ENCODE results near the gene NTPCR. TPM values are rescaled to one million over a fixed set of nuclear protein-coding genes. Genes with fewer than 3 reads are reported as not detected.
"Not testable (repeated sequence)": the region's sequence is repeated elsewhere in the genome, so short reads cannot be mapped to it uniquely, and the experiment has no call there.

NTPCR gene
- total and polyA plus RNA-seq, 9 donors = 17.5 to 46.5 (median 37.6) TPM

GRCh38 chr1:232909752-232910151 lies 40.7 kb upstream of the NTPCR start:
- H3K27ac ChIP-seq = no peak overlapping the region
- 68 to 84% (median 72%) methylated on average over 4 of the region's 4 CpGs for WGBS, 3 donors

DNA sequence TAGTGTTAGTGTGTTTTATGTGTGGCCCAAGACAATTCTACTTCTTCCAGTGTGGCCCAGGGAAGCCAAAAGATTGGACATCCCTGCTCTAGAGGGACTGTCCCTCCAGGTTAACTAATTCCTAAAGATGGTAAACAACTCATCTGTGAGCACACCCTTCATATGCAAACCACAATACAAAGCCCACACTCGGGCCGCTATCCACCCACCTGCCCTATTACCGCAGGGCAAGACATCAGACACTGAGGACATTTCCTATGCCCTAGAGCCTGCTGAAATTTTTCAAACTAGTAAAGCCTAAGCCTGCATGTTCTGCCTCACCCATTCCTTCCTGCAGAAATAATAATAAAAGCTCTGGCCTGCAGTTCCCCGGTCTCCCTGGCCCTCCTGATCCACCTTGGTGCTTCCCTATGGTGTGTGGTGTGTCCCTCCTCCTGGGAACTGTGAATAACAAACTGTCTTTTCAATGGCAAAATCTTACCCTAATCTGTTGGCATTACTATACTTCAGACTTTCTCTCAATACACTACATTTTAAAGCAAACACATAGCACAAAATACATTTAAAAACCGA lies 39.3 kb upstream of the NTPCR start:
- Histone ChIP-seq H3K4me1 (ENCODE audit: insufficient read depth) (no peaks in the 10 kb centered on the region), H3K27me3 (no peaks in the 10 kb centered on the region), H3K27ac (no peak overlapping the region), H3K9me3 (no peaks in the 10 kb centered on the region), H3K4me3 (no peak overlapping the region), H3K36me3 (no peaks in the 10 kb centered on the region)
- no peak for DNase-seq
- TF ChIP-seq EP300 (IDR thresholded peaks at IDR 0.05) (no peak), CTCF (IDR thresholded peaks at IDR 0.05) (no peak), POLR2A (IDR thresholded peaks at IDR 0.05) (no peak)
- 92 to 93% (median 93%) methylated on average over 5 of the region's 5 CpGs for WGBS, 3 donors
- intact Hi-C loops (cut with DNase I) = no loop called here

More at GRCh38 chr1:232909752-232910151, 40.7 kb upstream of the NTPCR start:
- no peak overlapping the region for H3K4me3 ChIP-seq
- H3K9me3 ChIP-seq = no peaks in the 10 kb centered on the region
- DNase-seq = no peak
- TF ChIP-seq EP300 (IDR thresholded peaks at IDR 0.05) (no peak), POLR2A (IDR thresholded peaks at IDR 0.05) (no peak), CTCF (IDR thresholded peaks at IDR 0.05) (no peak)
- H3K27me3 ChIP-seq = no peaks in the 10 kb centered on the region
- H3K36me3 ChIP-seq = no peaks in the 10 kb centered on the region
- intact Hi-C loops (cut with DNase I) = no loop called here
- no peaks in the 10 kb centered on the region for H3K4me1 ChIP-seq (ENCODE audit: insufficient read depth)

- Histone ChIP-seq H3K27ac (no peak overlapping the region), H3K9me3 (no peaks in the 10 kb centered on the region), H3K27me3 (no peaks in the 10 kb centered on the region), H3K4me1 (ENCODE audit: insufficient read depth) (no peaks in the 10 kb centered on the region), H3K36me3 (no peaks in the 10 kb centered on the region), H3K4me3 (no peak overlapping the region)
- intact Hi-C loops (cut with DNase I) = no loop called here
- 89 to 93% (median 90%) methylated on average over 3 of the region's 3 CpGs for WGBS, 3 donors
- TF ChIP-seq POLR2A (IDR thresholded peaks at IDR 0.05) = no peak
- TF ChIP-seq CTCF (IDR thresholded peaks at IDR 0.05) = no peak
- TF ChIP-seq EP300 (IDR thresholded peaks at IDR 0.05) = no peak
- DNase-seq = no peak
Observed at GRCh38 chr1:232912845-232913580, 37.4 kb upstream of the NTPCR start.

DNA sequence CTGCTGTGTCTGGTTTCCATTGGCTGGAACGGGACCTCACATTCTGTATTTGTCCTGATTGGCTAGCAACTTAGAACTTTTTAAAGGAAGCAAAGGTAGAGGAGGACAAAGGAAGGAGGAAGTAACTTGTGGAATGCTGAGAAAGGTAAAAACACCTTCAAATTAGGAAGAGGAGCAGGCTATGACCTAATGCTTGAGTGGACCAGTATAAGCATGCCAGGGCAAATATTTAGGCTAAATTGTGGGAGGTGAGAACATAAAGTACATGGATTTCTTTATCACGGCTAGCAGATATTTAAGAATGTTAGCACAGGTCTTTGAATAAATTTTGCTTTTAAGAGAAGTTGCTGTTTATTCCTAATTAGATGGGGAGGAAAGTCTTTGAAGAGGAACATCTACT lies 36.1 kb upstream of the NTPCR start:
- WGBS, 3 donors = 91 to 93% (median 93%) methylated on average over 2 of the region's 2 CpGs
- DNase-seq = not testable (repeated sequence)

DNA sequence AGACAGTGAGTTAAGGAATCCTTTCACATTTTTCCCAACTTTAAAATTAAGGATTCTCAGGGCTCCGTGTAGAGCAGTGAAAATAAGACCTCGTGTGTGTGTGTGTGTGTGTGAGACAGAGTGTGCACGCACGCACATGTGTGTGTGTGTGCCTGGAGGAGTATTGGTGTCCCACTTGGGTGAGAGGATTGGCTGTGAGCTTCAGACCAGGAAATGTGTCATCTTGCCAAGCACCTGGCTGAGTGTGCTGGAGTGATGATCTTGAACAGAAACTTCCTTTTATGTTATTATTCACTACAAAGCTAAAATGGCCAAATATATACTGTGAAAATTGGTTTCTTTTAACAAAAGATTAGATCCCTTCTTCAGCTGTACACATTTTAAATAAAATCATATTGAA lies 35.2 kb upstream of the NTPCR start:
- WGBS, 3 donors = 73 to 76% (median 75%) methylated on average over 4 of the region's 4 CpGs
- no peaks in the 10 kb centered on the region for H3K36me3 ChIP-seq
- no peak overlapping the region for H3K4me3 ChIP-seq
- TF ChIP-seq EP300 (IDR thresholded peaks at IDR 0.05) (no peak), POLR2A (IDR thresholded peaks at IDR 0.05) (no peak), CTCF (IDR thresholded peaks at IDR 0.05) (no peak)
- no peaks in the 10 kb centered on the region for H3K9me3 ChIP-seq
- intact Hi-C loops (cut with DNase I) = no loop called here
- H3K4me1 ChIP-seq (ENCODE audit: insufficient read depth) = no peaks in the 10 kb centered on the region
- no peaks in the 10 kb centered on the region for H3K27me3 ChIP-seq
- DNase-seq = no peak
- H3K27ac ChIP-seq = no peak overlapping the region

More for the DNA sequence above, 36.1 kb upstream of the NTPCR start:
- H3K36me3 ChIP-seq; intact Hi-C loops (cut with DNase I); H3K9me3 ChIP-seq; H3K4me3 ChIP-seq; H3K27ac ChIP-seq; H3K4me1 ChIP-seq (ENCODE audit: insufficient read depth); H3K27me3 ChIP-seq: not testable (repeated sequence)
